Colonic mucosa (tissue), 4 donors: ENCODE data around the gene ARL6IP4. TPM values are rescaled to one million over a fixed set of nuclear protein-coding genes. Genes with fewer than 3 reads are reported as not detected.

Experiments
- DNase-seq: peaks from one replicate; pipeline ENCODE4 v3.0.0-alpha.2; 2020
- H3K27ac ChIP-seq: fragments of 200-600 bp; one replicate; pipeline ENCODE4 v1.8.0; 2021
- H3K27me3 ChIP-seq: fragments of 200-600 bp; one replicate; pipeline ENCODE4 v1.8.0; 2021
- H3K36me3 ChIP-seq: fragments of 200-600 bp; one replicate; pipeline ENCODE4 v1.8.0; 2021
- H3K4me1 ChIP-seq: fragments of 200-600 bp; one replicate; pipeline ENCODE4 v1.8.0; 2021; ENCODE audit warnings: mild to moderate bottlenecking
- H3K4me3 ChIP-seq: fragments of 200-600 bp; one replicate; pipeline ENCODE4 v1.8.0; 2021
- H3K9ac ChIP-seq, 2 donors: one replicate each; pipeline ENCODE4 v1.7.0; 2013; ENCODE audit warnings: control low read depth in 2 of 2, low read depth in 2 of 2, low read length in 2 of 2
- H3K9me3 ChIP-seq: fragments of 200-600 bp; one replicate; pipeline ENCODE4 v1.8.0; 2021
- intact Hi-C: fragments of 100-400 bp; cut with DNase I; formaldehyde crosslinking; loops from one replicate; pipeline ENCODE4 v1.14.1; 2022
- microRNA-seq: library from miRNA; unstranded; fragments of <30 nt; microRNA quantifications from one replicate; pipeline ENCODE4, GENCODE V29; 2019
- total RNA-seq, 2 donors: library from RNA; stranded (reverse); fragmentation: NEBNext Ultra II Directional in 1 of 2; extraction: Animal tissue kit (Norgen Biotek cat#: 25700) in 1 of 2; gene quantifications; one replicate each; pipeline ENCODE4 v1.2.1, GENCODE V29; 2021
- TF ChIP-seq, protein P1 (sequence below): fragments of 200-600 bp; IDR thresholded peaks from one replicate; pipeline ENCODE4 v1.8.0; 2022; ENCODE audit warnings: antibody characterized with exemption, mild to moderate bottlenecking
- donor health status: healthy.
- donor health status: DM: no; HTN: no; CAD: no.
- donor health status: DM: no; HTN: no; CAD: no.

The ARL6IP4 gene
- total RNA-seq, 2 donors from 2014 or later = 130 to 192 TPM

DNA sequence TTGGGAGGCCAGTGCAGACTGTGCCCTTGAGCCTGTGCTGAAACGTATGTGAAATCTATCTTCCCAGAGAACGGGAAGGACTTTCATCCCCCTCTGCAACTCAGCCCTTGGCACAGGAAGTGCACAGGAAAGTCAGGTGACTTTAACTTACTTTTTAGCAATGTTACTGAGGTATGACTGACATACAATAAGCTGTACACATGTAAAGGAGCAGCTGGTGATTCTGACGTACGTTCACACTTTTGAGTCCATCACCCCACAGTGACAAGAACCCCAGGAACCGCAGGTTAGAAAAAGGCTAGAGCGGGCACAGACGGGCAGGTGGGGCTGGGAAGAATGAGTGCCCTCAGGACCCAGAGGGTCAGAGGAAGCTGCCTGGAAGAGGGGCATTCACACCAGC is 48.0 kb downstream of the ARL6IP4 start:
- H3K36me3 ChIP-seq = no peaks in the 10 kb centered on the region
- H3K4me3 ChIP-seq = no peak overlapping the region
- no peaks in the 10 kb centered on the region for H3K27me3 ChIP-seq

DNA sequence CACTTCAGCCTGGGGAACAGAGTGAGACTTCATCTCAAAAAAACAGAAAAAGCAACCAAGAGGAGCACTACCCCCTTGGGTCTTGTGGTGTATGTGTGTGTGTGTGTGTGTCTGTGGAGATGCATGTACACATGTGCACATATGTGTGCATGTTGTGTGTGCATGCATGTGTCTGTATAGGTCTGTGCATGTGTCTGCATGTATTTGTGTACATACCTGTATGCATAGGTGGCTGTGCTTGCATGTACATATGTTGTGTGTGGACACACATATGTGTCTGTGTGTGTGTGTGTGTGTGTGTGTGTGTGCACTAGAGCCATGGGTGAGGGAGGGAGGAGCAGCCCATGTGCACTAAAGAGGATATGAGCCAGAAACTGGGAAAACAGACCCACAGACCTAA is 49.1 kb downstream of the ARL6IP4 start:
- Histone ChIP-seq H3K4me1 (no peaks in the 10 kb centered on the region), H3K9me3 (no peaks in the 10 kb centered on the region), H3K36me3 (no peaks in the 10 kb centered on the region), H3K27ac (no peak overlapping the region), H3K27me3 (no peaks in the 10 kb centered on the region), H3K4me3 (no peak overlapping the region), H3K9ac (no peak overlapping the region)
- no peak for DNase-seq
- TF ChIP-seq, protein P1, sequence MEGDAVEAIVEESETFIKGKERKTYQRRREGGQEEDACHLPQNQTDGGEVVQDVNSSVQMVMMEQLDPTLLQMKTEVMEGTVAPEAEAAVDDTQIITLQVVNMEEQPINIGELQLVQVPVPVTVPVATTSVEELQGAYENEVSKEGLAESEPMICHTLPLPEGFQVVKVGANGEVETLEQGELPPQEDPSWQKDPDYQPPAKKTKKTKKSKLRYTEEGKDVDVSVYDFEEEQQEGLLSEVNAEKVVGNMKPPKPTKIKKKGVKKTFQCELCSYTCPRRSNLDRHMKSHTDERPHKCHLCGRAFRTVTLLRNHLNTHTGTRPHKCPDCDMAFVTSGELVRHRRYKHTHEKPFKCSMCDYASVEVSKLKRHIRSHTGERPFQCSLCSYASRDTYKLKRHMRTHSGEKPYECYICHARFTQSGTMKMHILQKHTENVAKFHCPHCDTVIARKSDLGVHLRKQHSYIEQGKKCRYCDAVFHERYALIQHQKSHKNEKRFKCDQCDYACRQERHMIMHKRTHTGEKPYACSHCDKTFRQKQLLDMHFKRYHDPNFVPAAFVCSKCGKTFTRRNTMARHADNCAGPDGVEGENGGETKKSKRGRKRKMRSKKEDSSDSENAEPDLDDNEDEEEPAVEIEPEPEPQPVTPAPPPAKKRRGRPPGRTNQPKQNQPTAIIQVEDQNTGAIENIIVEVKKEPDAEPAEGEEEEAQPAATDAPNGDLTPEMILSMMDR = no peak
- intact Hi-C loops = no loop called here

More for the DNA sequence above, 48.0 kb downstream of the ARL6IP4 start:
- Histone ChIP-seq H3K27ac (no peak overlapping the region), H3K9me3 (no peaks in the 10 kb centered on the region), H3K4me1 (no peaks in the 10 kb centered on the region), H3K9ac (no peak overlapping the region)
- TF ChIP-seq, protein P1 = no peak
- intact Hi-C loops = no loop called here
- DNase-seq = no peak

DNA sequence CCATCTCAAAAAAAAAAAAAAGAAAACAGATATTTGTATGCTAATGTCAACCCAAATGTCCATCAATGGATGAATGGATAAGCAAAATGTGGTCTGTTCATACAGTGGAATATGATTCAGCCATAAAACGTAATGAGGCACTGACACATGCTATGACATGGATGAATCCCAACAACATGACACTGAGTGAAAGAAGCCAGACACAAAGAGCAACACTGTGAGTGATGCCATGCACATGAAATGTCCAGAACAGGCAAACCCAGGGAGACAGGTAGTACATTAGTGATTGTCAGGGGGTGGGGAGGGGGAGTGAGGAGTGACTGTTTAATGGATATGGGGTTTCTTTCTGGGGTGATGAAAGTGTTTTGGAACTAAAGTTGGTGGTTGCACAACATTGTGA is 50.2 kb downstream of the ARL6IP4 start:
- intact Hi-C loops = no loop called here
- Histone ChIP-seq H3K4me1 (no peaks in the 10 kb centered on the region), H3K36me3 (no peaks in the 10 kb centered on the region)

DNA sequence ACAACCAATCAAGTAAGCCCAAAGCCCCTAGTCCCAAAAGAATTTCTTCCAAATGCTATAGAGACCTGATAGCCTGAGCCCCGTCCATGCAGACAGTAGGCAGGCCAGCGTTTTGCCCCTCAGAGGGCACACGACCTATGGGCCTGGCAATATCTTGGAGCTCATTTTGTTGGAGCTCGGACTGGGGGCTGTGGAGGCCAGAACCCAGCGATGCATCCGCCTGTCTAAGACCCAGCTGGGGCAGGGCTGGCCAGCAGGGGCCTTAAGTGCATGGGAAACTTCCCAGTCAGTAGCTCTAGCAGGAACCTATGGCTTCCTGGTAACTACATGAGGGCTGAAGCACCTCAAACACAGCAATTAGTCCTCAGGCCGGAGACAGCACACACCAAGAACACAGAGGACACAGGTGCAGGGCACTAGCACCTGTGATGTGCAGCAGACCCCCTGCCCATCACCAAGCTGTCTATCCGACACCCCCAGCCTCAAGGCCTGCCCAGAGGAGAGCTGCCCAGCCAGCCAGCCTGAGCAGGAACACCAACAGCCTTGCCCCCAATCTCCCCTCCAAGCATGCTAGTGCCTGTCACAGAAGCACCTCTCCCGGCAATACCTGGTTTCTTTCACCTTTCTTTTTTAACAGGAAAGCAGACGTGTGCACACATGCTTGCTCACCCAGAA is 50.8 kb downstream of the ARL6IP4 start:
- no peaks in the 10 kb centered on the region for H3K27me3 ChIP-seq
- no peaks in the 10 kb centered on the region for H3K4me1 ChIP-seq
- H3K9ac ChIP-seq = no peak overlapping the region
- H3K27ac ChIP-seq = no peak overlapping the region
- H3K9me3 ChIP-seq = no peaks in the 10 kb centered on the region
- H3K36me3 ChIP-seq = no peaks in the 10 kb centered on the region
- intact Hi-C loops = no loop called here
- no peak overlapping the region for H3K4me3 ChIP-seq
- TF ChIP-seq, protein P1 = no peak
- no peak for DNase-seq

More for the DNA sequence above, 50.2 kb downstream of the ARL6IP4 start:
- Histone ChIP-seq H3K9me3 (no peaks in the 10 kb centered on the region), H3K27me3 (no peaks in the 10 kb centered on the region), H3K4me3 (no peak overlapping the region), H3K9ac (no peak overlapping the region), H3K27ac (no peak overlapping the region)
- TF ChIP-seq, protein P1 = no peak
- no peak for DNase-seq

Small RNA genes lying within 50 kb of the gene (microRNA-seq; reads per million reads assigned to microRNA genes)
- gene MIR4304 = not detected

Other genes with a start within 250 kb of the ARL6IP4 start
- gene HCAR1, start 249.8 kb upstream of the ARL6IP4 start, total RNA-seq = under 1 TPM in 1 of 2 donors, not detected in 1; 0.11 TPM
- 10 to 100 TPM; 35.8 to 37.8 TPM for gene DENR, start 227.9 kb upstream of the ARL6IP4 start, total RNA-seq
- under 1 TPM; 0.16 to 0.84 TPM for gene CCDC62, start 206.1 kb upstream of the ARL6IP4 start, total RNA-seq
- 10 to 100 TPM; 42.6 to 74.2 TPM for gene HIP1R, start 145.2 kb upstream of the ARL6IP4 start, total RNA-seq
- gene VPS37B, start 84.6 kb upstream of the ARL6IP4 start, total RNA-seq = 10 to 100 TPM; 64.8 to 73.5 TPM
- 1 to 10 TPM; 4.3 to 4.5 TPM for gene ABCB9, start 14.2 kb upstream of the ARL6IP4 start, total RNA-seq
- gene OGFOD2, start 5.4 kb upstream of the ARL6IP4 start, total RNA-seq = 10 to 100 TPM; 15.9 to 28.1 TPM
- 10 to 100 TPM in 1 of 2 donors, 1 to 10 TPM in 1; 9.3 to 17.4 TPM for gene PITPNM2, start 170.4 kb downstream of the ARL6IP4 start, total RNA-seq